Motor neuron (in vitro differentiated cells): Measurements from ENCODE around the gene FAHD1. TPM values are rescaled to one million over a fixed set of nuclear protein-coding genes. Genes with fewer than 3 reads are reported as not detected.
A peak's percentile ranks its signal among the peaks of the same experiment; 100 is the strongest.
"Not testable (repeated sequence)": the region's sequence is repeated elsewhere in the genome, so short reads cannot be mapped to it uniquely, and the experiment has no call there.

Experiments used
- ATAC-seq, 8 experiments: fragments of 200-7000 bp; cut with Tn5 transposase; replicated peaks in 6 of 8; 2 replicates each; pipeline ENCODE4 v1.8.0; 2021; ENCODE audit warnings: mild to moderate bottlenecking in 8 of 8, moderate library complexity in 8 of 8
- H3K27ac ChIP-seq, 2 donors: fragments of 250-450 bp; sonication (Bioruptor Pico); 2 replicates each; pipeline ENCODE4 v1.9.0; 2021; ENCODE audit warnings: antibody characterized with exemption in 2 of 2, mild to moderate bottlenecking in 2 of 2, moderate library complexity in 1 of 2
- H3K4me1 ChIP-seq, 2 donors: fragments of 250-450 bp; sonication (Bioruptor Pico); replicated peaks in 1 of 2; 2 replicates each; pipeline ENCODE4 v1.6.1; 2021; ENCODE audit warnings: antibody characterized with exemption in 2 of 2, mild to moderate bottlenecking in 2 of 2, moderate library complexity in 1 of 2
- H3K4me3 ChIP-seq, 5 donors: fragments of 250-450 bp; sonication (Bioruptor Pico); 2 replicates each; pipeline ENCODE4 v1.9.0; 2021; ENCODE audit warnings: antibody characterized with exemption in 5 of 5, mild to moderate bottlenecking in 5 of 5, moderate library complexity in 4 of 5
- WGBS, 10 experiments: fragments of 450-650 bp; shearing (Covaris generic); methylation state at CpG; one replicate each; pipeline ENCODE4 v1.0.0; 2022; 5-methylcytosine and 5-hydroxymethylcytosine counted together
- in situ Hi-C, 9 experiments: fragments of 400-800 bp; cut with MboI; loops; one replicate each; pipeline ENCODE4 v1.15.0; 2021; ENCODE audit warnings: low sequenced_read_pairs in 9 of 9, low pct_unique_long_range_greater_than_20kb in 2 of 9; ENCODE audit not compliant: unreplicated experiment in 9 of 9
- total RNA-seq, 8 experiments: library from RNA; unstranded; fragments of 300-600 nt; gene quantifications; 2 replicates each; pipeline versions ENCODE4 v1.2.3 to v1.2.4, GENCODE V29; 2022

Gene FAHD1
- total RNA-seq, 8 experiments from 2014 or later = 25.1 to 62.0 (median 30.8) TPM

- no peak overlapping the region for H3K4me3 ChIP-seq
- in situ Hi-C loops = no loop called here
- ATAC-seq = peak in 6 of 8 experiments; percentile 14 to 39 (median 22)
- no peaks in the 10 kb centered on the region for H3K4me1 ChIP-seq
- WGBS, 10 experiments = 87 to 100% (median 100%) methylated on average over 1 to 8 of the region's 59 CpGs; no CpG with 5 or more reads in 7 of the 10 experiments
- H3K27ac ChIP-seq = no peak overlapping the region
These were observed 34.8 kb upstream of the FAHD1 start for GRCh38 chr16:1791943-1792812.

GRCh38 chr16:1792836-1793577, 34.0 kb upstream of the FAHD1 start:
- no peak overlapping the region for H3K4me3 ChIP-seq
- no peak overlapping the region for H3K27ac ChIP-seq
- no CpG with 5 or more reads among the region's 33 CpGs for WGBS, 10 experiments
- in situ Hi-C loops = no loop called here
- ATAC-seq = peak in 3 of 8 experiments; percentile 1 to 4 (median 3)
- no peaks in the 10 kb centered on the region for H3K4me1 ChIP-seq

- Histone ChIP-seq H3K27ac (no peak within 1 kb of the TSS), H3K4me3 (no peak within 1 kb of the TSS), H3K4me1 (no peaks in the 10 kb centered on the region)
- ATAC-seq = peak in 5 of 8 experiments; percentile 4 to 11 (median 8)
- WGBS, 10 experiments = no CpG with 5 or more reads among the region's 28 CpGs
- in situ Hi-C loops = no loop called here
These were observed 33.3 kb upstream of the FAHD1 start, which contains the start of gene IGFALS for GRCh38 chr16:1793578-1794220. IGFALS (minus strand) TSS chr16:1793705; CDS start chr16:1793652, 53 bp downstream.

- peak in 5 of 8 experiments; percentile 2 to 32 (median 10) for ATAC-seq
- no CpG with 5 or more reads among the region's 18 CpGs for WGBS, 10 experiments
- no peak overlapping the region for H3K27ac ChIP-seq
- H3K4me3 ChIP-seq = no peak overlapping the region
- in situ Hi-C loops = no loop called here
- no peaks in the 10 kb centered on the region for H3K4me1 ChIP-seq
These were observed 32.7 kb upstream of the FAHD1 start for GRCh38 chr16:1794221-1794871.

GRCh38 chr16:1794908-1795666, 31.9 kb upstream of the FAHD1 start:
- no peaks in the 10 kb centered on the region for H3K4me1 ChIP-seq
- no peak for ATAC-seq
- 54 to 93% (median 80%) methylated on average over 2 to 5 of the region's 32 CpGs; no CpG with 5 or more reads in 5 of the 10 experiments for WGBS, 10 experiments
- no peak overlapping the region for H3K4me3 ChIP-seq
- in situ Hi-C loops = no loop called here
- no peak overlapping the region for H3K27ac ChIP-seq

- in situ Hi-C loops, ATAC-seq, H3K4me1 ChIP-seq, H3K27ac ChIP-seq, H3K4me3 ChIP-seq: not testable (repeated sequence)
- WGBS, 10 experiments = 20 to 100% (median 80%) methylated on average over 1 to 4 of the region's 5 CpGs; no CpG with 5 or more reads in 2 of the 10 experiments
These were observed 27.7 kb upstream of the FAHD1 start for GRCh38 chr16:1799263-1799662.

GRCh38 chr16:1800701-1801100, 26.3 kb upstream of the FAHD1 start:
- Histone ChIP-seq H3K4me3 (no peak overlapping the region), H3K27ac (no peak overlapping the region), H3K4me1 (no peaks in the 10 kb centered on the region)
- in situ Hi-C loops = no loop called here
- peak in 3 of 8 experiments; percentile 31 to 72 (median 35) for ATAC-seq
- WGBS, 10 experiments = 13 to 91% (median 76%) methylated on average over 3 to 10 of the region's 10 CpGs

GRCh38 chr16:1807626-1808025, 19.4 kb upstream of the FAHD1 start:
- Histone ChIP-seq H3K4me3 (no peak overlapping the region), H3K4me1 (no peaks in the 10 kb centered on the region), H3K27ac (no peak overlapping the region)
- in situ Hi-C loops = no loop called here
- ATAC-seq = no peak
- 78 to 100% (median 80%) methylated on average over 1 to 4 of the region's 10 CpGs; no CpG with 5 or more reads in 7 of the 10 experiments for WGBS, 10 experiments

GRCh38 chr16:1808691-1809090, 18.3 kb upstream of the FAHD1 start:
- no peak for ATAC-seq
- no peak overlapping the region for H3K27ac ChIP-seq
- in situ Hi-C loops = no loop called here
- WGBS, 10 experiments = 40 to 67% methylated on average over 1 of the region's 18 CpGs; no CpG with 5 or more reads in 8 of the 10 experiments
- H3K4me1 ChIP-seq = no peaks in the 10 kb centered on the region
- H3K4me3 ChIP-seq = no peak overlapping the region

GRCh38 chr16:1809281-1809801, 17.7 kb upstream of the FAHD1 start:
- WGBS, 10 experiments = 80 to 100% (median 86%) methylated on average over 1 to 7 of the region's 28 CpGs; no CpG with 5 or more reads in 6 of the 10 experiments

GRCh38 chr16:1810106-1810505, 16.9 kb upstream of the FAHD1 start:
- ATAC-seq = no peak
- H3K4me3 ChIP-seq = no peak overlapping the region
- no peaks in the 10 kb centered on the region for H3K4me1 ChIP-seq
- in situ Hi-C loops = no loop called here
- H3K27ac ChIP-seq = no peak overlapping the region
- 80 to 96% methylated on average over 2 to 10 of the region's 16 CpGs; no CpG with 5 or more reads in 8 of the 10 experiments for WGBS, 10 experiments

More at GRCh38 chr16:1809281-1809801, 17.7 kb upstream of the FAHD1 start:
- ATAC-seq = peak in 3 of 8 experiments; percentile 10 to 21 (median 18)
- no peak overlapping the region for H3K27ac ChIP-seq
- no peak overlapping the region for H3K4me3 ChIP-seq
- in situ Hi-C loops = no loop called here
- no peaks in the 10 kb centered on the region for H3K4me1 ChIP-seq

- no peak for ATAC-seq
- in situ Hi-C loops = no loop called here
- no peak overlapping the region for H3K27ac ChIP-seq
- no peaks in the 10 kb centered on the region for H3K4me1 ChIP-seq
- H3K4me3 ChIP-seq = no peak overlapping the region
- WGBS, 10 experiments = 70 to 100% (median 91%) methylated on average over 1 to 7 of the region's 16 CpGs; no CpG with 5 or more reads in 4 of the 10 experiments
These were observed 16.5 kb upstream of the FAHD1 start for GRCh38 chr16:1810536-1810935.
